GM23338 (cell line): ENCODE results near the gene RAD50. TPM values are rescaled to one million over a fixed set of nuclear protein-coding genes. Genes with fewer than 3 reads are reported as not detected.

ENCODE experiments used
- ATAC-seq: fragments of 200-7000 bp; cut with Tn5 transposase; 3 replicates; pipeline ENCODE4 v1.9.1; 2020
- DNase-seq: peaks from one replicate; pipeline ENCODE4 v3.0.0-alpha.2; 2015; ENCODE audit warnings: low spot score
- H2AFZ ChIP-seq: fragments of 200-600 bp; sonication (generic); 2 replicates; pipeline ENCODE4 v1.8.0; 2016; ENCODE audit warnings: antibody characterized with exemption, mild to moderate bottlenecking, moderate library complexity
- H3F3A ChIP-seq: fragments of 200-600 bp; sonication (generic); replicated peaks from 2 replicates; pipeline ENCODE4 v1.8.0; 2017; ENCODE audit warnings: antibody characterized with exemption, mixed run types, low read depth
- H3K27ac ChIP-seq: fragments of 200-600 bp; sonication (generic); 2 replicates; pipeline ENCODE4 v1.6.1; 2016; ENCODE audit warnings: low read depth
- H3K27me3 ChIP-seq: fragments of 200-600 bp; sonication (generic); 2 replicates; pipeline ENCODE4 v1.8.0; 2016; ENCODE audit warnings: mild to moderate bottlenecking, mixed run types, moderate library complexity; ENCODE audit not compliant: insufficient read depth
- H3K36me3 ChIP-seq: fragments of 200-600 bp; sonication (generic); 2 replicates; pipeline ENCODE4 v1.8.0; 2016; ENCODE audit warnings: mild to moderate bottlenecking; ENCODE audit not compliant: insufficient read depth
- H3K4me1 ChIP-seq: fragments of 200-600 bp; sonication (generic); 2 replicates; pipeline ENCODE4 v1.8.0; 2016; ENCODE audit warnings: mild to moderate bottlenecking, moderate library complexity; ENCODE audit not compliant: insufficient read depth
- H3K4me2 ChIP-seq: fragments of 200-600 bp; sonication (generic); 2 replicates; pipeline ENCODE4 v1.7.1; 2017; ENCODE audit warnings: mixed run types
- H3K4me3 ChIP-seq: fragments of 200-600 bp; sonication (generic); 2 replicates; pipeline ENCODE4 v1.6.1; 2016; ENCODE audit warnings: mixed run types
- H3K79me2 ChIP-seq: fragments of 200-600 bp; sonication (generic); replicated peaks from 2 replicates; pipeline ENCODE4 v1.8.0; 2017; ENCODE audit warnings: mild to moderate bottlenecking; ENCODE audit not compliant: insufficient read depth
- H3K9me2 ChIP-seq: fragments of 200-600 bp; sonication (generic); 2 replicates; pipeline ENCODE4 v1.8.0; 2017; ENCODE audit not compliant: insufficient read depth
- H4K20me1 ChIP-seq: fragments of 200-600 bp; sonication (generic); replicated peaks from 2 replicates; pipeline ENCODE4 v1.8.0; 2017; ENCODE audit warnings: mild to moderate bottlenecking; ENCODE audit not compliant: insufficient read depth
- H3K27ac Mint-ChIP-seq: 2 replicates; pipeline ENCODE4 v1.8.0; 2020; ENCODE audit warnings: inconsistent platforms, mild to moderate bottlenecking, moderate library complexity, mixed read lengths
- H3K27me3 Mint-ChIP-seq: 3 replicates; pipeline ENCODE4 v1.8.0; 2022; ENCODE audit warnings: low read depth, mild to moderate bottlenecking, moderate library complexity, mixed read lengths, inconsistent platforms; ENCODE audit not compliant: insufficient read depth, poor library complexity
- H3K36me3 Mint-ChIP-seq: 3 replicates; pipeline ENCODE4 v1.8.0; 2021; ENCODE audit warnings: low read depth, mild to moderate bottlenecking, inconsistent platforms, moderate library complexity, mixed read lengths
- H3K4me1 Mint-ChIP-seq: 3 replicates; pipeline ENCODE4 v1.8.0; 2020; ENCODE audit warnings: mild to moderate bottlenecking, inconsistent platforms, mixed read lengths
- H3K4me3 Mint-ChIP-seq: 3 replicates; pipeline ENCODE4 v1.8.0; 2021; ENCODE audit warnings: moderate library complexity, mild to moderate bottlenecking, inconsistent platforms, mixed read lengths
- H3K9me3 Mint-ChIP-seq: 3 replicates; pipeline ENCODE4 v1.8.0; 2020; ENCODE audit warnings: moderate library complexity, mild to moderate bottlenecking, inconsistent platforms, mixed read lengths
- CREB1 ChIP-seq: fragments of 250-450 bp; sonication (Bioruptor Pico); IDR thresholded peaks from 2 replicates; pipeline ENCODE4 v1.5.0; 2020; ENCODE audit warnings: low read depth, mild to moderate bottlenecking, moderate library complexity
- EZH2 ChIP-seq: fragments of 200-600 bp; sonication (generic); IDR thresholded peaks from one replicate; pipeline ENCODE4 v1.8.0; 2017; ENCODE audit warnings: antibody characterized with exemption, mild to moderate bottlenecking, low read depth; ENCODE audit not compliant: unreplicated experiment
- EZH2phosphoT487 ChIP-seq: fragments of 200-600 bp; sonication (generic); IDR thresholded peaks from one replicate; pipeline ENCODE4 v1.8.1; 2018; ENCODE audit warnings: antibody characterized with exemption; ENCODE audit not compliant: unreplicated experiment
- JUNB ChIP-seq: IDR thresholded peaks from one replicate; pipeline ENCODE4 v1.6.1; 2016; ENCODE audit warnings: antibody characterized with exemption; ENCODE audit not compliant: unreplicated experiment
- NANOG ChIP-seq: IDR thresholded peaks from 2 replicates; pipeline ENCODE4 v1.6.1; 2016; ENCODE audit warnings: antibody characterized with exemption, borderline replicate concordance
- POLR2AphosphoS5 ChIP-seq: IDR thresholded peaks from 2 replicates; pipeline ENCODE4 v1.6.1; 2016; ENCODE audit warnings: antibody characterized with exemption, low read depth
- STAT1 ChIP-seq: IDR thresholded peaks from one replicate; pipeline ENCODE4 v1.6.1; 2016; ENCODE audit warnings: antibody characterized with exemption; ENCODE audit not compliant: unreplicated experiment
- ZNF114 ChIP-seq: fragments of 250-450 bp; sonication (Bioruptor Pico); IDR thresholded peaks from 2 replicates; pipeline ENCODE4 v1.5.0; 2020; ENCODE audit warnings: mild to moderate bottlenecking, moderate library complexity
- ZNF331 ChIP-seq: fragments of 250-450 bp; sonication (Bioruptor Pico); IDR thresholded peaks from 2 replicates; pipeline ENCODE4 v1.5.0; 2020; ENCODE audit warnings: low read depth, mild to moderate bottlenecking, moderate library complexity
- polyA plus RNA-seq: library from polyadenylated mRNA; unstranded; fragments of >200 nt; fragmentation: Nextera tagmentation; extraction: Ambion mirVana; gene quantifications from 2 replicates; pipeline ENCODE4 v1.2.1, GENCODE V29; 2016
- total RNA-seq: library from RNA; depleted of rRNA; stranded (reverse); fragments of >200 nt; shearing (Covaris generic); gene quantifications from 2 replicates; pipeline ENCODE4 v1.2.3, GENCODE V29; 2014
- TF ChIP-seq, protein P1 (sequence below): fragments of 250-450 bp; sonication (Bioruptor Pico); IDR thresholded peaks from 2 replicates; pipeline ENCODE4 v1.5.0; 2020; ENCODE audit warnings: mild to moderate bottlenecking, moderate library complexity
- TF ChIP-seq, protein P2 (sequence below): IDR thresholded peaks from 2 replicates; pipeline ENCODE4 v1.6.1; 2016; ENCODE audit warnings: antibody characterized with exemption
- TF ChIP-seq, protein P3 (sequence below), 2 experiments: fragments of 200-600 bp in 1 of 2; sonication (generic) in 1 of 2; conservative IDR thresholded peaks; 2 replicates each; pipeline versions ENCODE4 v1.5.1 to v1.6.1; 2016 to 2017; ENCODE audit warnings: antibody characterized with exemption in 2 of 2, low read depth in 2 of 2, mild to moderate bottlenecking in 2 of 2, moderate library complexity in 1 of 2

The RAD50 gene
- total and polyA plus RNA-seq, 2 experiments from 2014 or later: 27.0 to 52.2 TPM

DNA sequence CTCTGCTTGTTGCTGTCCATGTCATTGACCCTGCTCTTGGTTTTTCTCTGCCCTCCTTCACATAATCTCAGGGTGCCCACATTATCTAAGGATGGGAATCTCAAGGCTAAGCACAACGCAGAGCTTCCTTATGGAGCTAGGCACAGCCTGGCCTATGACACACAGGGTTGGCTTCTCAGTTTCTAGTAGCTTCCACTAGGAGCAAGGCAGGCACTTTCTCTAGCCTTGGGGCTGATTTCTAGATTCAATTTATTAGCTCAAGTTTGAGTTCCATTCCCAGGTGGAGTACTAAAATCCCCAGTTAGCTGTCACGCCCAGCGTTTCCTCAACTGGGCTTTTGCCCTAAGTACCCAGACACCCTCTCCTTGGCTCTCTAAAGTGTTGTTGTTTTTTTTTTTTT lies 129.4 kb downstream of the RAD50 start (continued):
- TF ChIP-seq, protein P1, sequence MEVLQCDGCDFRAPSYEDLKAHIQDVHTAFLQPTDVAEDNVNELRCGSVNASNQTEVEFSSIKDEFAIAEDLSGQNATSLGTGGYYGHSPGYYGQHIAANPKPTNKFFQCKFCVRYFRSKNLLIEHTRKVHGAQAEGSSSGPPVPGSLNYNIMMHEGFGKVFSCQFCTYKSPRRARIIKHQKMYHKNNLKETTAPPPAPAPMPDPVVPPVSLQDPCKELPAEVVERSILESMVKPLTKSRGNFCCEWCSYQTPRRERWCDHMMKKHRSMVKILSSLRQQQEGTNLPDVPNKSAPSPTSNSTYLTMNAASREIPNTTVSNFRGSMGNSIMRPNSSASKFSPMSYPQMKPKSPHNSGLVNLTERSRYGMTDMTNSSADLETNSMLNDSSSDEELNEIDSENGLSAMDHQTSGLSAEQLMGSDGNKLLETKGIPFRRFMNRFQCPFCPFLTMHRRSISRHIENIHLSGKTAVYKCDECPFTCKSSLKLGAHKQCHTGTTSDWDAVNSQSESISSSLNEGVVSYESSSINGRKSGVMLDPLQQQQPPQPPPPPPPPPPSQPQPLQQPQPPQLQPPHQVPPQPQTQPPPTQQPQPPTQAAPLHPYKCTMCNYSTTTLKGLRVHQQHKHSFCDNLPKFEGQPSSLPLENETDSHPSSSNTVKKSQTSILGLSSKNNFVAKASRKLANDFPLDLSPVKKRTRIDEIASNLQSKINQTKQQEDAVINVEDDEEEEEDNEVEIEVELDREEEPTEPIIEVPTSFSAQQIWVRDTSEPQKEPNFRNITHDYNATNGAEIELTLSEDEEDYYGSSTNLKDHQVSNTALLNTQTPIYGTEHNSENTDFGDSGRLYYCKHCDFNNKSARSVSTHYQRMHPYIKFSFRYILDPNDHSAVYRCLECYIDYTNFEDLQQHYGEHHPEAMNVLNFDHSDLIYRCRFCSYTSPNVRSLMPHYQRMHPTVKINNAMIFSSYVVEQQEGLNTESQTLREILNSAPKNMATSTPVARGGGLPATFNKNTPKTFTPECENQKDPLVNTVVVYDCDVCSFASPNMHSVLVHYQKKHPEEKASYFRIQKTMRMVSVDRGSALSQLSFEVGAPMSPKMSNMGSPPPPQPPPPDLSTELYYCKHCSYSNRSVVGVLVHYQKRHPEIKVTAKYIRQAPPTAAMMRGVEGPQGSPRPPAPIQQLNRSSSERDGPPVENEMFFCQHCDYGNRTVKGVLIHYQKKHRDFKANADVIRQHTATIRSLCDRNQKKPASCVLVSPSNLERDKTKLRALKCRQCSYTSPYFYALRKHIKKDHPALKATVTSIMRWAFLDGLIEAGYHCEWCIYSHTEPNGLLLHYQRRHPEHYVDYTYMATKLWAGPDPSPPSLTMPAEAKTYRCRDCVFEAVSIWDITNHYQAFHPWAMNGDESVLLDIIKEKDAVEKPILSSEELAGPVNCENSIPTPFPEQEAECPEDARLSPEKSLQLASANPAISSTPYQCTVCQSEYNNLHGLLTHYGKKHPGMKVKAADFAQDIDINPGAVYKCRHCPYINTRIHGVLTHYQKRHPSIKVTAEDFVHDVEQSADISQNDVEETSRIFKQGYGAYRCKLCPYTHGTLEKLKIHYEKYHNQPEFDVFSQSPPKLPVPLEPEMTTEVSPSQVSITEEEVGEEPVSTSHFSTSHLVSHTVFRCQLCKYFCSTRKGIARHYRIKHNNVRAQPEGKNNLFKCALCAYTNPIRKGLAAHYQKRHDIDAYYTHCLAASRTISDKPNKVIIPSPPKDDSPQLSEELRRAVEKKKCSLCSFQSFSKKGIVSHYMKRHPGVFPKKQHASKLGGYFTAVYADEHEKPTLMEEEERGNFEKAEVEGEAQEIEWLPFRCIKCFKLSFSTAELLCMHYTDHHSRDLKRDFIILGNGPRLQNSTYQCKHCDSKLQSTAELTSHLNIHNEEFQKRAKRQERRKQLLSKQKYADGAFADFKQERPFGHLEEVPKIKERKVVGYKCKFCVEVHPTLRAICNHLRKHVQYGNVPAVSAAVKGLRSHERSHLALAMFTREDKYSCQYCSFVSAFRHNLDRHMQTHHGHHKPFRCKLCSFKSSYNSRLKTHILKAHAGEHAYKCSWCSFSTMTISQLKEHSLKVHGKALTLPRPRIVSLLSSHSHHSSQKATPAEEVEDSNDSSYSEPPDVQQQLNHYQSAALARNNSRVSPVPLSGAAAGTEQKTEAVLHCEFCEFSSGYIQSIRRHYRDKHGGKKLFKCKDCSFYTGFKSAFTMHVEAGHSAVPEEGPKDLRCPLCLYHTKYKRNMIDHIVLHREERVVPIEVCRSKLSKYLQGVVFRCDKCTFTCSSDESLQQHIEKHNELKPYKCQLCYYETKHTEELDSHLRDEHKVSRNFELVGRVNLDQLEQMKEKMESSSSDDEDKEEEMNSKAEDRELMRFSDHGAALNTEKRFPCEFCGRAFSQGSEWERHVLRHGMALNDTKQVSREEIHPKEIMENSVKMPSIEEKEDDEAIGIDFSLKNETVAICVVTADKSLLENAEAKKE (CRISPR knock-in tag): no peak
- TF ChIP-seq JUNB (no peak), STAT1 (no peak), POLR2AphosphoS5 (no peak)
- TF ChIP-seq, protein P2, sequence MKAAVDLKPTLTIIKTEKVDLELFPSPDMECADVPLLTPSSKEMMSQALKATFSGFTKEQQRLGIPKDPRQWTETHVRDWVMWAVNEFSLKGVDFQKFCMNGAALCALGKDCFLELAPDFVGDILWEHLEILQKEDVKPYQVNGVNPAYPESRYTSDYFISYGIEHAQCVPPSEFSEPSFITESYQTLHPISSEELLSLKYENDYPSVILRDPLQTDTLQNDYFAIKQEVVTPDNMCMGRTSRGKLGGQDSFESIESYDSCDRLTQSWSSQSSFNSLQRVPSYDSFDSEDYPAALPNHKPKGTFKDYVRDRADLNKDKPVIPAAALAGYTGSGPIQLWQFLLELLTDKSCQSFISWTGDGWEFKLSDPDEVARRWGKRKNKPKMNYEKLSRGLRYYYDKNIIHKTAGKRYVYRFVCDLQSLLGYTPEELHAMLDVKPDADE: no peak

DNA sequence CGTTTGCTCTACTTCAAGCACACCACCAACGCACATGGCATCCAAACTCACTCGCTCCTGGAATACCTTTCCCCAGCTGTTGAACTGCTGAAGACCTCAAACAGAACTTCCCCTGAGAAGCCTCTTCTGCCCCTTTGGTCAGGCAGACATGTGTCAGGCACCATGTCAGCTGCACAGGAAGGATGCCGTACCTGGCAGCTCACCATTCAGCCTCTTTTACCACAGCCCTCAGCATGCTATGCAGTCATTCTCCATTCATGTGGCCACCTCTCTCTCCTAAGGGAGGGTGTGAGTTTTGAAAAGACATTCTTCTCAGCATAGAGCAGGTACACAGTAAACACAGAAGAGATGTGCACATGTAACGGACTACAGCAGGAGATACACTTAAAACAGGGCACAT lies 131.2 kb downstream of the RAD50 start:
- no peaks in the 10 kb centered on the region for H3K36me3 ChIP-seq
- no peaks in the 10 kb centered on the region for H3K79me2 ChIP-seq
- peaks cover 5% of the 10 kb centered on the region for H3K27me3 Mint-ChIP-seq
- no peak overlapping the region for H3K4me2 ChIP-seq
- no peak overlapping the region for H3K4me3 ChIP-seq
- no peaks in the 10 kb centered on the region for H3K27me3 ChIP-seq
- no peaks in the 10 kb centered on the region for H3F3A ChIP-seq
- ATAC-seq: no peak
- no peak overlapping the region for H3K4me3 Mint-ChIP-seq
- no peaks in the 10 kb centered on the region for H3K9me3 Mint-ChIP-seq
- no peaks in the 10 kb centered on the region for H3K4me1 ChIP-seq
- no peak overlapping the region for H2AFZ ChIP-seq
- no peaks in the 10 kb centered on the region; the same call in 2 of the 3 replicates for H3K4me1 Mint-ChIP-seq
- no peaks in the 10 kb centered on the region for H3K36me3 Mint-ChIP-seq
- no peaks in the 10 kb centered on the region for H4K20me1 ChIP-seq
- H3K27ac ChIP-seq: no peak overlapping the region
- H3K9me2 ChIP-seq: no peaks in the 10 kb centered on the region
- DNase-seq: no peak
- no peak overlapping the region for H3K27ac Mint-ChIP-seq
- no peak for TF ChIP-seq CREB1
- TF ChIP-seq EZH2phosphoT487: no peak
- TF ChIP-seq ZNF114 (CRISPR knock-in tag): no peak
- no peak for TF ChIP-seq STAT1
- TF ChIP-seq NANOG: no peak
- TF ChIP-seq POLR2AphosphoS5: no peak
- TF ChIP-seq, protein P3, sequence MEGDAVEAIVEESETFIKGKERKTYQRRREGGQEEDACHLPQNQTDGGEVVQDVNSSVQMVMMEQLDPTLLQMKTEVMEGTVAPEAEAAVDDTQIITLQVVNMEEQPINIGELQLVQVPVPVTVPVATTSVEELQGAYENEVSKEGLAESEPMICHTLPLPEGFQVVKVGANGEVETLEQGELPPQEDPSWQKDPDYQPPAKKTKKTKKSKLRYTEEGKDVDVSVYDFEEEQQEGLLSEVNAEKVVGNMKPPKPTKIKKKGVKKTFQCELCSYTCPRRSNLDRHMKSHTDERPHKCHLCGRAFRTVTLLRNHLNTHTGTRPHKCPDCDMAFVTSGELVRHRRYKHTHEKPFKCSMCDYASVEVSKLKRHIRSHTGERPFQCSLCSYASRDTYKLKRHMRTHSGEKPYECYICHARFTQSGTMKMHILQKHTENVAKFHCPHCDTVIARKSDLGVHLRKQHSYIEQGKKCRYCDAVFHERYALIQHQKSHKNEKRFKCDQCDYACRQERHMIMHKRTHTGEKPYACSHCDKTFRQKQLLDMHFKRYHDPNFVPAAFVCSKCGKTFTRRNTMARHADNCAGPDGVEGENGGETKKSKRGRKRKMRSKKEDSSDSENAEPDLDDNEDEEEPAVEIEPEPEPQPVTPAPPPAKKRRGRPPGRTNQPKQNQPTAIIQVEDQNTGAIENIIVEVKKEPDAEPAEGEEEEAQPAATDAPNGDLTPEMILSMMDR (conservative IDR thresholded peaks at IDR 0.05; ENCODE audit: low read depth in 2 of 2): no peak
- TF ChIP-seq EZH2: no peak
- TF ChIP-seq, protein P2: no peak
- no peak for TF ChIP-seq ZNF331 (CRISPR knock-in tag)
- no peak for TF ChIP-seq JUNB
